HG03558 (cell line): ENCODE data around the gene BARHL2.

Source experiments
- ATAC-seq: cut with Tn5 transposase; IDR thresholded peaks from one replicate; pipeline ENCODE4 v1.9.1; 2021; ENCODE audit warnings: moderate number of reproducible peaks; ENCODE audit not compliant: unreplicated experiment; ENCODE audit errors: extremely low read depth

Gene BARHL2

DNA sequence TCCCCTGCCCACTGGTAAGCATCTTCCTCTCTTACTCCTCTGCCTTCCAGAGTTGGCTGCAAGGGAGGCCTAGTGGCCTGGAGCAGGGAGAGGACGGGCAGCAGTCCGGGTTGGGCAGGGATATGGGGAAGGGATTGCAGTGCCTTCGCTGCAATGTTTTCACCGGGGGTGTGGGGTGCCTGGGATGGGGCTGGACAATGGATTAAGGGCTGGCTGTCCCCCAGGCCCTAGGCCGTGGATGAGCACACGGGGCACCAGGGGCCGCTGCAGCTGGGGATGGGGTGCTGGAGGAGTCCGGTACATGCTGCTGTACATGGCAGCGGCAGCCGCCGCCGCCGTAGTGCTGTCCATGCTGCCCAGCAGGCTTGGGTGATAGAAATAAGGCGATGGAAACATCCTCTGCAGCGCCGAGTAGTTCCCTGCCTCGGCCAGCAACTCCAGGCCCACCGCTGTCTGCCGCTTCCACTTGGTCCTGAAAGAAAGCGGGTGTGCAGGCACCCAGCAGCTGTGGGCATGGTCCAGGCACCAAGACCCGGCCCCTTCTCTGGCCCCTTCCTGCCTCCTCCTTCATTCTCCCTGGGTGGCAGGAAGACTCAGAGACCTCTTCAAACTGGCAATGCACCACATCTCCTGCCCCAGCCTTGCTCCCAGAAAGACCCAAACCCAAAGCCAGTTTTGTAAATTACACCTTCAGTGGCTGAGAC, 4.8 kb downstream of the BARHL2 start:
- ATAC-seq, result no peak

DNA sequence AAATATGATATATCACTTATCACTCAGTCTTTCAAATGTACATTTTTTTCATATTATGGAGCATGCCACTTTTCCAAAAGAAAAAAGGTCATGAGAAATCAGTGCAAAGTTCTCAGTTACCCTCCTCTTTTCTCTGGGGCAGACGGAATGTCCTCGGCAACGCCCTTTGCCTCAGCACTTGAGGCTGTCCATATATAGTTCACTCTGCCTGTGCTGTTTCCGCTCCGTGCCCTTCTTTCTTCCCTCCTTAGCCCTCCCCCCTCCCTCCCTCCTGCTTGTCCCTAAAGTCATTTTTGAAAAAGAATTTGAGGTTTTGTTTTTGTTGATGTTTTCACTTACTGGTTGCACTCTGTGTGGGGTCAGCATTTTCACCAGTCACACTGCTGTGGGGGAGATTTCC, 5.4 kb downstream of the BARHL2 start:
- no peak for ATAC-seq

DNA sequence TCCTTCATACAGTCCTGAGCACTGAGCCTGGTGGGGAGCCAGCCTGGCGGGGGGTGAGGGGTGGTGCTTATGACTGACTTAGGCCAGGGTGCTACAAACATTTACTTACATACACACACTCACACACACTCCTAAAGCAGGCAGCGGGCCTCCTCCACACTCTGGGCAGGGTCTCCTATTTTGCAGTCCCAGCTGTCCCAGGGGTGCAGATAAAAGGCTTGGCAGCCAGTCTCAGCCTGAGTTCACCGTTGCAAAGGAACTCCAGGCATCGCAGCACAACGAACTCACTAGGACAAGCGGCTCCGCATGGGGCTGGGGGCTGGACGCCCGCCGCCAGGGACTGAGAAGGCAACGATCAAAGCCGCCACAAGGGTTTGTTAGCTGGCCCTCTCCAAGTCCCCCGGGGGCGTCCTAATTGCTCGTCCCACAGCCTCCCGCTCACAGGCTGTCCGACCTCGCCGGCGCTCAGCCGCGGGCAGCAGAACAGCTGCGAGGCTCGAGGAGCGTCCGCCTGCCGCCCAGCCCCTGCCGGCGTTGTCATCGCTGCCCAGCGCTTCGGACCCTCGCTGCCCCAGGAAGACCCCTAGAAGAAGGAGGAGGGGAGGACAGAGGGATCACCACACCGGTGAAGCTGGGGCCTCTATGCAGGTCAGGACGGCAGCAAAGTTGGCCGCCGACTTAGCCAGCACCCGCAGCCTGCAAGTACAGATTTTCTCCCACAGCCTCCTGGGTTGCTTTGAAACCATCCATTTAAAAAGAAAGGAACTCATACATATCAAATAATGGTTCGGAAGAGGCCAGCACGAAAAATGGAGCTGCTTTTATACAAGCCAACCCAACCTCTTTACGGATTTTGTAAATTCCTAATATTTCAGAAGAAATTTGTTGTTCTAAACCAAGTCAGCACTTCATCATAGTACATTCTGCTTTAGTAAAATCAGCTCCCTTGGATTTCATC, 6.2 kb downstream of the BARHL2 start:
- ATAC-seq, result no peak

DNA sequence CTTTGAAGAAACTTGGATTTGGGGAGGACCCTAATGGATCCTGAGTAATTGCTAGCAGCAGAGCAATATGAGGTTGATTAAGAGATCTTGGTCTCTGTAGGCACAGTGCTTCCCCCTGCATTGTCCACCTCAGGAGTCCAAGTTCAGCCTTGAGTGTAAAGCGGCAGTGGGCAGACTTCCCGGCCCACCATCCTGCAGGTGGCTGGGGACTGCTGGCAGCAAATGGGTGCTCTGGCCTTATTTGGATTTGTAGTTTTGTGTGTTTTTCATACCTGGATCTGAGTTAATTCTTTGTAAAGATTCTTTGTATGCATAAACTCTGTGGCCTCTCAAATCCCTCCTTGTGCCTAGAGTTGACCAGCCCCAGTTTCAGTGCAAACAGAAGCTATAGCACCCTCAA, 7.6 kb downstream of the BARHL2 start:
- ATAC-seq, result no peak

DNA sequence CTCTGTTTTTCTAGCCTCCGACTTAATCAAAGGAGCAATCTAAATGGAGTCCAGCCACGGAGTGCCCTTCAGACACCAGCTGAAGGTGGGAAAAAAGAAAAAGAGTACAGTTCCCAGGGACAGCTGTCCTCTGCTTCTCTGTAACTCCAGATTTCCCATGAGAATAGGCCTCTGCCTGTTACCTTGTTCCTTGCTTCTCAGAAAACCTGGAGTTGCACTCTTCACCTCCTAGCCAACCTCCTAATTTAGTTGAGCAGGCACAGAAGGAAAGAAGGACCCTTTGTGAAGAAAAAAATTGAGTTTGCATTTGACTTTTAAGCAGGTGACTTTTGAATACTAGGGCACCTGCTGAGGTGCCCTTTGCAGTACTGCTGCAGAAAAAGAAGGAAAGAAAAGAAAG, 8.3 kb downstream of the BARHL2 start:
- no peak for ATAC-seq

DNA sequence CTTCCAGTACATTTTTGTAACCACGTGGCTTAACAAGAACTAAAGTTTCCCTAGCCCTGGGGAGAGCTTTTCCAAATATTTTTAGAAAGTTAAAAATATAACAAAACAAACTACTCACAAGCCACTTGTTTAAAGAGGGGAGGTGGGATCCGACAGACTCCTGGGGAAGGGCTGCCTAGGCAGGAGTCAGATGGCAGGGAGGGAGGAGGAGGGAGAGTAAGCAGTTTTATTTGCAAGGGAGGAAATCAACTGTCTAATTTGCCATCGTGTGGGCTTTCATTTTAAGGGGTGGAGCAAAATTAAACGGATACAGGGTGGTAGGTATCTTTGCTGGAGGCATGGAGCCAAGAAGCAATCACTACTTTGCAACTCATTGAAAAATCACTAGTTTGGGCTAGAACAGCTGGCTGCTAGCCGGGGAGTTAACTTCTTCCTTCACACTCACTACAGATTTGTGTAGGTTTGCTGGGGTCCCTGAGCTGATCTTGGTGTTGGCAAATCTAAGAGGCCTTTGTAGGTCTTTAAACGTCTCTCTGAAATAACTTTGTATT, 8.8 kb downstream of the BARHL2 start:
- no peak for ATAC-seq

DNA sequence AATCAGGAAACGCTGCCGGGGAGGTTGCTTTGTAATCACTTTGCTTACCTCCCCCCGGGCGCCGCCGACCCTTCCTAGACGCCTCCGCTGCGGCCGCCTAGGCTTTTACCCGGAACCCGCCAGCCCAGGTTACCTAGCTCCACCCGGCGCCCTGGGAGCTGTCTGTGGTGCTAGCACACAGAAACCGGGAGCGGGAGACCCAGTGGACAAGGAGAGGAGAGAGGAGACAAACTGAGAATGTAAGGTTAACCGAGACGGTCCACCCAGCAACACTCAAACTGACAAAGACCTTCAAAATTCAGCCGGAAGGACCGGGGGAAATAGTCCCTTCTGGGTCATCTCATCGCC, 9.8 kb downstream of the BARHL2 start:
- ATAC-seq, result no peak

DNA sequence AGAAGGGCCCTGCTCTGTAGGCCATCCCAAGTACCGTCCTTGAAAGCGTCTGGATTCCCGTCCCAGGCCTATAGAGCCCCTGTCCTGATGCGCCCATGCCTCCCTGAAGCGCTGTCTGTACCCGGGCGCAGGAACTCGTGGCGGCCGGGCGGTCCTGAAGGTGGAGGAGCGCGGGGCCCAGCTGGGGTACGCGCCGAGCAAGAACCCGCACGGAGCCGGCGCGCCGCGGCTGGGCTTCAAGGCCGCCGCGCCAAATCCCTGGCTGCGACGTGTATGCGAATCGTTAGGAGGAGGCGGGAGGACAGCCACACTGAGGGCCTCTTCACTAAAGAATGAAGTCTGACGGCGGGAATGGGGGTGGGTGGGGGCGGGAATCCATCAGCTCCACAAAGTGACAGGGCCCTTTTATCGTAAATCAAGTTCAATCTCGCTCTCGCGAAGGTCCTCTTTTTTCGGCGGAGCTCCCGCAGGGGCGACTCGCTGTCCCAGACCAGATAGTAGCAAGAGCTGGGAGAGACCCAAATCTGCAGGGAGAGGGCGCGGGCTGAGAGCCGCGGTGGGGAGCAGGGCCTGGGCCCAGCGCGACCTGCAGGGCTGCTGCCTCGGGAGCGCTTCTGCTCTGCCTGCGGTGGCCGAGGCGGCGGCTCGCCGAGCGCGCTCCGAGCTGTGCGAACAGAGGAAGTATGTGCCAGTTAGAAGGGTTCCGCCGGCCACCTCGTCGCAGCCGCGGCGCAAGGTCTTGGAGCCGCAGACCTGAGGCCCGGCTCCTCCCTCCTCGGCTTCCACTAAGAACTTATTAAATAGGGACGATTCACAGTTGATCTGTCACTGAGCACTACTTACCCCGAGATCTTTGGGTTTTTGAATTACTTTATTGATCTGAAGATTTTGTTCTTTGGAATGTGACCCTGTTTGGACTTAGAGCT, 10.4 kb downstream of the BARHL2 start:
- ATAC-seq, result no peak

DNA sequence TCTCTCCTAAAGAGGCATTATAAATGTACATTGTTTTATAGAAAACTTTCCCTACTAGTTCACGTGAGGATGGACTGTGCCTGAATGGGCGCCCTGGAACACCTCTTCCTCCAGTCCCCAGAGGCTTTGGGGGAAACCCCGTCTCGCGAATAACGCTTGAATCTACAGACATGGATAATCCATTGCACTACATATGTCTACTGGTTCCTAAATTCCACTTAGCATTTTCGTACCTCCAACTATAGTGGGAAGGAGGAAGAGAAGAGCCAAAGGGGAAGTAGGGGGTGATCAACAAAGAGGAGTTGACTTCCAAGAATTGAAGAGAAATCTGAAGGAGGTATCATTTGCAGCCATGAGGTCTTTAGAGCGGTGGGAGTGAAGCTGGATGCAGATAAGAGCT, 11.1 kb downstream of the BARHL2 start:
- ATAC-seq, result no peak

DNA sequence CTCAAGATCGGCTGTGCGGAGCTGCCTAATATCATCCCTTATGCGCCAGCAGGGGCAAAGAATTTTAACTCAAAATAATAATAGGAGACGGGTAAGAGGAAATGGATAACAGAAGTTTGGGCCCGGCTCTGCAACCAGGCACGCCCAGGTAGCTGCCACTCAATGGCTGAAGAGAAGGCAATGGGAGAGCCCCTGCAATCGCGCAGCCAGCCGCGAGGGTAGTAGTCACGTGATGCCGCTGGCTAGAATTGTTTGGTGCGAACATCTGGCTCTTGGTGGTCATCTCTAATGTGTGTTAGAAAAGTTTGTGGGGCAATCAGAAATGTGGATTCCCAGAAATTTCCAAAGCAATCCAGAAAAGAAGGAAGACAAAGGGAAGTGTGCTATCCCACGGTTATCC, 12.3 kb downstream of the BARHL2 start:
- no peak for ATAC-seq

DNA sequence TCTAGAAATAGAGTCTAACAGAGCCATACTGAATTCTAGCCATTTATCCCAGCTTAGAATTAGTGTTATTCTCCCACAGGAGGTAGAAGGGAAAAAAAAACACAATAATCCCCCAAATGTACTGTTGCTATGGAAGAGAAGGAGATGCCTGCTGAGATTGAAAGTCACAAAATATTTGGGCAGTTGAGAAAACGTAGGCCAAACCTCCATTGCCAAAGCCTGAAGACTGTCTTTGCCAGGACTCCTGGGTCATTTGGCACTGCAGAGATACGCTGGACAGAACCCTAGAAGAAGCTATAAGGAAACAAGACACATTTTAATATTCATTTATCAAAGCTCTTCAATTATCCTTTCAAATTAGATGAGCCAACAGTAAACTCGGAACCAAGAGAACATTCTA, 22.3 kb downstream of the BARHL2 start:
- ATAC-seq, result no peak

DNA sequence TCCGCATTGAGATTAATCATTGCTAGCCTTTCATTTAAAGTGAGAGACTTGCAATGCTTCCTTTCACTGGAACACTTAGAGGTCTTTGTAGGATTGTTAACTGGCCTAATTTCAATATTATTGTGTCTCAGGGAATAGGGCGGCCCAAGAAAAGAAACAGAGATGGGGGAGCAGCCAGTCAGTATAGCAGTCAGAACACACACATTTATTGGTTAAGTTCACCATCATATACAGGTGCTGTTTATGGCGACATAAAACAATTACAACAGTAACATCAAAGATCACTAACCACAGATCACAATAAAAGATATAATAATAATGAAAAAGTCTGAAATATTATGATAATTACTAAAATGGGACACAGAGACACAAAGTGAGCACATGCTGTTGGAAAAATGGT, 29.4 kb downstream of the BARHL2 start:
- ATAC-seq, result no peak

DNA sequence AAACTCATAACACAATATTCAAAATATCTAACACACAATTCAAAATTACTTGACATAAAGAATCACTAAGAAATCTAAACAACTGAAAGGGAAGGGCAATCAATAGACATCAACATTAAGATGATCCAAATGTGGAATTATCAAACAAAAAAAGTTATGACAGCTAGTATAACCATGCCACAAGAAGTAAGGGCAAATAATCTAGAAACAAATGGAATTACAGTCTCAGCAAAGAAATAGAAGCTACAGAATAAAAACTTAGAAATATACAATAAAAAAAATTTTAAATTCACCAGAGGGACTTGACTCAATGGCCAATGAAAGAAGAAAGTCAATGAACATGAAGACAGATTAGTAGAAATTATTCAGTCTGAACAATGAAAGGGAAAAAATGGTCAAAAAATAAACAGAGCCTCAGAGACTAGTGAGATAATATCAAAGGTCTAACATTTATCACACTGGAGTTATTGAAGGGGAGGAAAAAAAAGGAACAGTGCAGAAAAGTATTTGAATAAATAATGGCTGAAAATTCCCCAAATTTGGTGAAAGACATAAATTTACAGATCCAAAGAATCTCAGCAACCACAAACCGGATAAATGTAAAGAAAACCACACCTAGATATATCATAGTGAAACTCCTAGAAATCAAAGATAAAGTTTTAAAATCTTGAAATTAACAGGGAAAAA, 41.8 kb downstream of the BARHL2 start:
- no peak for ATAC-seq

DNA sequence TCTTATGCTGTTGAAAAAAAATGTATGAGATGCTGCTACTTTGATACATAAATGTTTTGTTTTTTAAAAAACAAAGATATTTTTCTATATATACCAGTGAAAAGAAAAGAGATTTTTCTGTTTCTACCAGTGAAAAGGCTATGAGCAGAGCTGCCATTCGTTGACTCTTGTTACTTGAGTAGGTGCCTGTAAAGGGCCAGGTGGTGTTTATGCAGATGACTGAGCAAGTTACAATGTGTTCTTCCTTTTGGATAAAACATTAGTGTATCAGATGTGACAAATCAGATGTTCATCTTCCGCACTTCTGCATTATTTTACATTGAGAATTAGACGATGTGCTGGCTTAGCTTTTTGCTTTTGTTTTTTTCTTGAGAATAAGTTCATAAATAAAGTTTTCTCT, 45.4 kb downstream of the BARHL2 start:
- no peak for ATAC-seq

DNA sequence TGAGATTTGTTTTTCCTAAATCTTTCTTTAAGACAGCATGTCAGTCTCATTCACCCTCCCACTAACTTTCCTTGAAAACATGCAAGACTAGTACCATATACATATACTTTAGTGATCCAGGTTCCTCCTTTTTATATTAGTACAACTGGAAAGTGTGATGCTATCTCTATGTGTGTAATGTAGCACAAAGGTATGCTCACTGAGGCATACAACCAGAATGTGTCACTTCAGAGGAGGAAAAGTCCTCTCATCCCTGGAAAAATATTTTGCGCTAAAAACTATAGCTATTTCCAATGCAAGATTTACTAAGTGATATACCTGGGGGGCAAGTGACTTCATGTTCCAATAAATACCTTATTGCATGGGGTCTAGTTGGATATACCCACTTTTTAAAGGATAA, 45.9 kb downstream of the BARHL2 start:
- ATAC-seq, result no peak
